H1 (cell line): ENCODE data around the gene GUCY1A2. TPM values are rescaled to one million over a fixed set of nuclear protein-coding genes. Genes with fewer than 3 reads are reported as not detected.

ENCODE experiments used
- CTCF ChIA-PET: fragments of 300-600 bp; sonication (Branson Sonifier 250); formaldehyde crosslinking; loops from one replicate; lab custom pipeline; 2021; ENCODE audit not compliant: partially characterized antibody; lab: Charles Lee
- POLR2A ChIA-PET: fragments of 300-600 bp; sonication (Branson Sonifier 250); formaldehyde crosslinking; loops from one replicate; lab custom pipeline; 2021; ENCODE audit warnings: inconsistent platforms; ENCODE audit not compliant: partially characterized antibody; lab: Charles Lee
- DNase-seq, 2 experiments: peaks; one replicate each; pipeline versions ENCODE4 v3.0.0 to v3.0.0-alpha.2; 2010 to 2022; ENCODE audit warnings: low spot score in 2 of 2, low read depth in 1 of 2, mixed read lengths in 1 of 2
- FAIRE-seq: peaks from 2 replicates; lab custom pipeline; 2011; peaks lifted over from hg19 to GRCh38; lab: Jason Lieb, UNC
- H2AFZ ChIP-seq: 2 replicates; pipeline ENCODE4 v1.8.1; 2012; ENCODE audit warnings: low read length, inconsistent platforms
- H2AK5ac ChIP-seq: 2 replicates; pipeline ENCODE4 v1.6.1; 2013; ENCODE audit warnings: low read depth, low read length
- H2BK120ac ChIP-seq: replicated peaks from 2 replicates; pipeline ENCODE3; 2013; ENCODE audit warnings: low read depth, low read length, inconsistent platforms
- H2BK12ac ChIP-seq: 2 replicates; pipeline ENCODE4 v1.6.1; 2013; ENCODE audit warnings: low read depth, low read length
- H2BK15ac ChIP-seq: 2 replicates; pipeline ENCODE4 v1.6.1; 2013; ENCODE audit warnings: low read length
- H2BK20ac ChIP-seq: 2 replicates; pipeline ENCODE4 v1.6.1; 2013; ENCODE audit warnings: low read length
- H2BK5ac ChIP-seq: 2 replicates; pipeline ENCODE4 v1.6.1; 2013; ENCODE audit warnings: low read depth, low read length
- H3K14ac ChIP-seq: 2 replicates; pipeline ENCODE4 v1.6.1; 2013; ENCODE audit warnings: inconsistent platforms; ENCODE audit not compliant: insufficient read length
- H3K18ac ChIP-seq: 2 replicates; pipeline ENCODE4 v1.6.1; 2013; ENCODE audit warnings: low read length; ENCODE audit errors: extremely low read depth
- H3K23ac ChIP-seq: 2 replicates; pipeline ENCODE4 v1.6.1; 2013; ENCODE audit warnings: inconsistent platforms; ENCODE audit not compliant: insufficient read length
- H3K23me2 ChIP-seq: 2 replicates; pipeline ENCODE4 v1.6.1; 2013; ENCODE audit warnings: low read depth, low read length
- H3K27ac ChIP-seq: 2 replicates; pipeline ENCODE4 v1.6.1; 2011; ENCODE audit warnings: low read depth, low read length, inconsistent platforms
- H3K27me3 ChIP-seq, 4 experiments: replicated peaks in 1 of 4; 1 replicate in 1 of 4; 2 replicates in 3 of 4; pipeline versions ENCODE4 v1.6.1 to v1.8.1; 2011 to 2013; ENCODE audit warnings: low read length in 3 of 4, mild to moderate bottlenecking in 3 of 4, inconsistent platforms in 2 of 4, mixed read lengths in 2 of 4, moderate library complexity in 1 of 4; ENCODE audit not compliant: control insufficient read depth in 3 of 4, insufficient read depth in 3 of 4; ENCODE audit errors: extremely low read depth in 1 of 4
- H3K36me3 ChIP-seq, 4 experiments: 2 replicates each; pipeline versions ENCODE4 v1.6.1 to v1.8.1; 2011 to 2013; ENCODE audit warnings: mild to moderate bottlenecking in 4 of 4, low read length in 3 of 4, moderate library complexity in 2 of 4, control low read depth in 1 of 4, inconsistent platforms in 1 of 4; ENCODE audit not compliant: insufficient read depth in 4 of 4, control insufficient read depth in 2 of 4
- H3K4ac ChIP-seq: replicated peaks from 2 replicates; pipeline ENCODE3; 2013; ENCODE audit warnings: low read length, low read depth, mixed read lengths, inconsistent platforms; ENCODE audit not compliant: insufficient read length
- H3K4me1 ChIP-seq, 4 experiments: replicated peaks in 1 of 4; 1 replicate in 1 of 4; 2 replicates in 3 of 4; pipeline versions ENCODE4 v1.6.1 to v1.8.1; 2011 to 2013; ENCODE audit warnings: low read length in 3 of 4, inconsistent platforms in 2 of 4, mixed read lengths in 1 of 4; ENCODE audit not compliant: insufficient read depth in 4 of 4, control insufficient read depth in 3 of 4
- H3K4me2 ChIP-seq, 2 experiments: 2 replicates each; pipeline versions ENCODE4 v1.6.1 to v1.8.1; 2011 to 2013; ENCODE audit warnings: low read depth in 2 of 2, low read length in 2 of 2, control low read depth in 1 of 2, inconsistent platforms in 1 of 2, mild to moderate bottlenecking in 1 of 2; ENCODE audit not compliant: insufficient read depth in 1 of 2
- H3K4me3 ChIP-seq, 4 experiments: fragments of 200-600, 300-600 bp in 1 of 4; sonication (generic), shearing (Covaris generic), sonication (Bioruptor Twin) in 1 of 4; 2 replicates each; pipeline versions ENCODE4 v1.5.1 to v1.8.1; 2011 to 2016; ENCODE audit warnings: low read length in 4 of 4, low read depth in 3 of 4, control low read depth in 2 of 4, inconsistent platforms in 2 of 4, mild to moderate bottlenecking in 2 of 4, mixed read lengths in 1 of 4, moderate library complexity in 1 of 4; ENCODE audit not compliant: insufficient read depth in 2 of 4; ENCODE audit errors: extremely low read depth in 1 of 4
- H3K56ac ChIP-seq: replicated peaks from 2 replicates; pipeline ENCODE3; 2013; ENCODE audit warnings: low read depth, mild to moderate bottlenecking, mixed read lengths, low read length, inconsistent platforms; ENCODE audit not compliant: insufficient read length
- H3K79me1 ChIP-seq: 2 replicates; pipeline ENCODE4 v1.6.1; 2013; ENCODE audit warnings: low read depth, low read length, control low read depth
- H3K79me2 ChIP-seq, 2 experiments: 2 replicates each; pipeline versions ENCODE4 v1.6.1 to v1.8.1; 2012 to 2013; ENCODE audit warnings: low read length in 2 of 2, mild to moderate bottlenecking in 2 of 2, inconsistent platforms in 1 of 2; ENCODE audit not compliant: insufficient read depth in 2 of 2, control insufficient read depth in 1 of 2
- H3K9ac ChIP-seq, 4 experiments: replicated peaks in 1 of 4; 1 replicate in 1 of 4; 2 replicates in 3 of 4; pipeline versions ENCODE4 v1.6.1 to v1.8.1; 2011 to 2013; ENCODE audit warnings: low read depth in 3 of 4, low read length in 3 of 4, control low read depth in 2 of 4, mild to moderate bottlenecking in 2 of 4, moderate library complexity in 2 of 4, inconsistent platforms in 1 of 4; ENCODE audit errors: extremely low read depth in 1 of 4
- H3K9me3 ChIP-seq, 2 experiments: 2 replicates each; pipeline versions ENCODE4 v1.6.1 to v1.8.1; 2012 to 2013; ENCODE audit warnings: mild to moderate bottlenecking in 2 of 2, moderate library complexity in 2 of 2, control low read depth in 1 of 2, inconsistent platforms in 1 of 2, low read depth in 1 of 2, low read length in 1 of 2, mixed read lengths in 1 of 2; ENCODE audit not compliant: insufficient read depth in 2 of 2
- H4K20me1 ChIP-seq, 2 experiments: replicated peaks in 1 of 2; 2 replicates each; pipeline versions ENCODE3 to v1.8.1; 2011 to 2013; ENCODE audit warnings: inconsistent platforms in 2 of 2, low read length in 2 of 2, mild to moderate bottlenecking in 1 of 2; ENCODE audit not compliant: insufficient read depth in 2 of 2, control insufficient read depth in 1 of 2
- H4K5ac ChIP-seq: 2 replicates; pipeline ENCODE4 v1.6.1; 2013; ENCODE audit warnings: low read length, low read depth, mixed read lengths, inconsistent platforms; ENCODE audit not compliant: insufficient read length
- H4K8ac ChIP-seq: 2 replicates; pipeline ENCODE4 v1.8.0; 2013; ENCODE audit warnings: mild to moderate bottlenecking, moderate library complexity, low read length, inconsistent platforms; ENCODE audit not compliant: insufficient read depth; ENCODE audit errors: extremely low read depth
- H4K91ac ChIP-seq: replicated peaks from 2 replicates; pipeline ENCODE3; 2013; ENCODE audit warnings: low read length, mixed read lengths, inconsistent platforms; ENCODE audit not compliant: insufficient read length
- ATF2 ChIP-seq: IDR thresholded peaks from 2 replicates; pipeline ENCODE4 v1.6.1; 2012; ENCODE audit warnings: low read length, inconsistent platforms
- CBX5 ChIP-seq: fragments of 300-800, 300-1000 bp; sonication (generic); IDR thresholded peaks from 2 replicates; pipeline ENCODE4 v1.7.1; 2016; ENCODE audit warnings: antibody characterized with exemption, low read length, low read depth
- CTBP2 ChIP-seq: IDR thresholded peaks from 2 replicates; pipeline ENCODE4 v1.7.0; 2011; ENCODE audit warnings: borderline replicate concordance, mild to moderate bottlenecking, moderate library complexity, mixed read lengths, low read length; ENCODE audit not compliant: insufficient read depth, insufficient read length
- EGR1 ChIP-seq: IDR thresholded peaks from 2 replicates; pipeline ENCODE4 v1.6.1; 2011; ENCODE audit warnings: low read depth, low read length, borderline replicate concordance
- FOSL1 ChIP-seq: IDR thresholded peaks from 2 replicates; pipeline ENCODE4 v1.6.1; 2011; ENCODE audit warnings: mild to moderate bottlenecking, low read depth, low read length, moderate library complexity; ENCODE audit not compliant: insufficient read depth
- GTF2F1 ChIP-seq: IDR thresholded peaks from 2 replicates; pipeline ENCODE4 v1.6.1; 2012; ENCODE audit warnings: low read depth, low read length, improper control_type of control experiment, borderline replicate concordance
- RFX5 ChIP-seq: IDR thresholded peaks from 2 replicates; pipeline ENCODE4 v1.6.1; 2011; ENCODE audit warnings: low read depth, low read length, improper control_type of control experiment, borderline replicate concordance
- SAP30 ChIP-seq: fragments of 300-600 bp; sonication (generic); IDR thresholded peaks from 2 replicates; pipeline ENCODE4 v1.7.1; 2012; ENCODE audit warnings: low read length, moderate library complexity, mild to moderate bottlenecking, inconsistent platforms; ENCODE audit not compliant: insufficient read depth, insufficient replicate concordance
- SIRT6 ChIP-seq: IDR thresholded peaks from one replicate; pipeline ENCODE4 v1.7.1; 2012; ENCODE audit warnings: low read length, inconsistent platforms
- USF2 ChIP-seq: IDR thresholded peaks from 2 replicates; pipeline ENCODE4 v1.6.1; 2011; ENCODE audit warnings: low read length, improper control_type of control experiment
- ZNF274 ChIP-seq: IDR thresholded peaks from 2 replicates; pipeline ENCODE4 v1.7.0; 2012; ENCODE audit warnings: low read length, borderline replicate concordance; ENCODE audit errors: extremely low read depth
- WGBS, 2 experiments: shearing (Covaris generic) in 1 of 2; methylation state at CpG; one replicate each; pipeline versions ENCODE4 v1.1.6 to v1.1.7; 2013 to 2015; ENCODE audit warnings: low lambda C conversion rate in 2 of 2, mixed read lengths in 2 of 2, inconsistent platforms in 1 of 2, low coverage in 1 of 2, missing lambda C conversion rate in 1 of 2; ENCODE audit not compliant: insufficient replicate concordance in 2 of 2, insufficient coverage in 1 of 2, insufficient read length in 1 of 2; ENCODE audit errors: extremely low coverage in 1 of 2, missing lambda C conversion rate in 1 of 2; 5-methylcytosine and 5-hydroxymethylcytosine counted together
- polyA plus RNA-seq, 7 experiments: library from polyadenylated mRNA; depleted of rRNA in 3 of 7; stranded (reverse) in 5 of 7; unstranded in 2 of 7; fragments of >200 nt in 5 of 7; fragments of 200-250 nt in 2 of 7; gene quantifications; 1 replicate in 5 of 7; 2 replicates in 1 of 7; 4 replicates in 1 of 7; pipeline versions ENCODE4 v1.2.1 to v1.2.3, GENCODE V29; 2011 to 2013; ENCODE audit warnings: missing spikeins in 2 of 7, mixed read lengths in 2 of 7
- total RNA-seq: library from RNA; stranded (reverse); fragmentation: NEBNext Ultra II Directional; extraction: Animal tissue kit (Norgen Biotek cat#: 25700); gene quantifications from 2 replicates; pipeline ENCODE4 v1.2.1, GENCODE V29; 2021

The GUCY1A2 gene
- total and polyA plus RNA-seq, 2 of the 8 experiments (the other 6 are each of a cell fraction or from before 2014, with no cell fraction given) = 0.11 to 1.9 TPM

DNA sequence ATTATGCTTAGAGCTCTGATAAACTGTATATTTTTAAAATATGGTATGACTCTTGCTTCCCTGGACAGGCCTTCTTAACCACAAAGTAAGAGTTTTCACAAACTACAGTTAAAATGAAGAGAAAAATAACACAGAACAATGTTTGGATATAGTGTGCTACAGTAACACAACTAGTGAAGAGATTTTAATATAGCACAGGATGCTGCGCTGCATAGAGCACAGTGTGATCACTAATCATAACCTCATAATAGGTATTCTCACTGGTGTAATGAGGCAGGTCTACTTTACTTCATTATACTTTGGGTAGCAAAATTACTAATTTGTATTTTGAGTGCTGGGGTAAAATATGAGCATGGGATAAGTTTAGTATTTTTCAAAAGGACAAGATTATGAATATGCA, 256.5 kb downstream of the GUCY1A2 start:
- Histone ChIP-seq H3K27ac (no peak overlapping the region), H3K79me2 (no peaks in the 10 kb centered on the region), H3K23ac (no peak overlapping the region), H3K4ac (no peak overlapping the region), H2BK20ac (no peak overlapping the region), H3K9me3 (0 out of 4 replicates have a peak, but pooled peaks cover 0 to 5% of the 10 kb centered on the region in 2 experiments), H3K4me3 (no peak overlapping the region), H4K8ac (no peak overlapping the region), H2AFZ (no peak overlapping the region), H4K20me1 (no peaks in the 10 kb centered on the region), H4K91ac (no peak overlapping the region), H3K4me1 (no peaks in the 10 kb centered on the region), H2AK5ac (no peak overlapping the region), H3K18ac (no peak overlapping the region), H2BK5ac (no peak overlapping the region), H3K36me3 (no peaks in the 10 kb centered on the region), H2BK12ac (no peak overlapping the region), H3K79me1 (no peaks in the 10 kb centered on the region), H2BK15ac (no peak overlapping the region), H3K14ac (no peak overlapping the region), H3K4me2 (no peak overlapping the region), H2BK120ac (no peak overlapping the region), H4K5ac (no peak overlapping the region), H3K56ac (no peak overlapping the region), H3K9ac (no peak overlapping the region), H3K27me3 (no peaks in the 10 kb centered on the region), H3K23me2 (no peaks in the 10 kb centered on the region)
- FAIRE-seq (no peak), DNase-seq (no peak)
- WGBS, 2 experiments = 100% methylated on average over 1 of the region's 1 CpG; no CpG with 5 or more reads in 1 of the 2 experiments
- ChIA-PET POLR2A (no interaction called here), CTCF (no interaction called here)
- TF ChIP-seq SAP30 (no peak), USF2 (no peak), ATF2 (no peak), GTF2F1 (no peak), EGR1 (no peak), RFX5 (no peak), CTBP2 (no peak), ZNF274 (no peak), FOSL1 (no peak), CBX5 (no peak), SIRT6 (no peak)
